Pancreas (tissue), 8 donors: ENCODE measurements around the gene ELOVL5. TPM values are rescaled to one million over a fixed set of nuclear protein-coding genes. Genes with fewer than 3 reads are reported as not detected.

Experiments
- microRNA-seq, 2 donors: library from miRNA; unstranded; fragments of <30 nt; microRNA quantifications; one replicate each; pipeline versions ENCODE4 to v1.1.0, GENCODE V29; 2019 to 2020
- polyA plus RNA-seq, 2 donors: library from polyadenylated mRNA; stranded (reverse); fragments of 200-250 nt; gene quantifications; one replicate each; pipeline ENCODE4 v1.2.3, GENCODE V29; 2013
- total RNA-seq, 6 donors: library from RNA; stranded (reverse); fragmentation: NEBNext Ultra II Directional in 4 of 6; extraction: Animal tissue kit (Norgen Biotek cat#: 25700) in 4 of 6; gene quantifications; one replicate each; pipeline versions ENCODE4 v1.2.1 to v1.2.4, GENCODE V29; 2021 to 2023
- donor health status: healthy with polysubstance abuse.
- donor health status: DM: no; HTN: no; CAD: no; lungs with moderate emphysema.
- donor health status: DM: no; HTN: no; CAD: no.
- donor health status: Bipolar disorder and iron deficiency.
- donor health status: DM: yes; HTN: yes; CAD: no.
- donor health status: DM: no; HTN: no; CAD: no.
- donor health status: DM: no; HTN: no; CAD: no.
- donor health status: DM: yes; HTN: yes; CAD: no.

The ELOVL5 gene
- total and polyA plus RNA-seq, 8 donors: 2.8 to 21.2 (median 11.2) TPM

Small RNAs within 50 kb of the gene (microRNA-seq; reads per million reads assigned to microRNA genes)
- 0 reads per million in 2 donors for gene MIR5685

Other genes starting within 250 kb of the ELOVL5 start
- gene GCM1, start 200.1 kb downstream of the ELOVL5 start, total RNA-seq: not detected
- gene GCM1, start 200.1 kb downstream of the ELOVL5 start, polyA plus RNA-seq: not detected
- 10 to 100 TPM; 10.0 to 29.5 (median 18.0) TPM for gene GCLC, start 196.2 kb upstream of the ELOVL5 start, total RNA-seq
- gene GCLC, start 196.2 kb upstream of the ELOVL5 start, polyA plus RNA-seq: 10 to 100 TPM in 1 of 2 donors, 1 to 10 TPM in 1; 5.9 to 10.4 TPM